GM23248 (cell line): ENCODE data around the gene SYS1.

Source experiments
- EZH2 ChIP-seq: fragments of 200-600 bp; sonication (generic); IDR thresholded peaks from 2 replicates; pipeline ENCODE4 v1.6.1; 2018; ENCODE audit warnings: antibody characterized with exemption, mild to moderate bottlenecking; ENCODE audit not compliant: insufficient read depth, poor library complexity, severe bottlenecking
- EZH2phosphoT487 ChIP-seq: fragments of 200-600 bp; sonication (generic); IDR thresholded peaks from 2 replicates; pipeline ENCODE4 v1.6.1; 2018; ENCODE audit warnings: antibody characterized with exemption, moderate library complexity, mild to moderate bottlenecking, low read depth; ENCODE audit not compliant: insufficient read depth

DNA sequence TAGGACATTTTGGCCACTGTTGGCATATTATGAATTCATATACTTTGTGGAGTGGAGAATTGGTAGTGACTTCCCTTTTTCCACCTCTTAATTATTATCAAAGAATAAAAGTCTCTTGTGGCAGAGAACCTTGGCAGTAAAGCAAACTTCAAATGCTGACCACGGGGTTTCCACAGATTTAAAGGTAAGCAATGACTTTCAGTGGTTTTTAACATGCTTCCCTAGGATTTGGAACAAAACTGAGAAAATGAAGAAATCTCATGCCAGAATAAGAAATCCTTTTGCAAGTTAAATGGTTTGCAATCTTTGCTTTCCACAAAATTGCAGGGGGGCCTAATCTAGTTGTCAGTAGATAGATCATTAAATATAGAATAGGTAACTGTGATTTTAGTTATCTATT lies 12.7 kb upstream of the SYS1 start:
- TF ChIP-seq EZH2: no peak
- TF ChIP-seq EZH2phosphoT487: no peak
